H9 (cell line): ENCODE results near the gene CRIP2. TPM values are rescaled to one million over a fixed set of nuclear protein-coding genes. Genes with fewer than 3 reads are reported as not detected.
A peak's percentile ranks its signal among the peaks of the same experiment; 100 is the strongest.

Experiments used
- DNase-seq: peaks from one replicate; pipeline ENCODE4 v3.0.0-alpha.2; 2017
- H2AFZ ChIP-seq: one replicate; pipeline ENCODE4 v1.6.1; 2013; ENCODE audit warnings: mild to moderate bottlenecking, low read length, control low read depth, moderate library complexity
- H2AK5ac ChIP-seq: 2 replicates; pipeline ENCODE4 v1.6.1; 2013; ENCODE audit warnings: low read length, control low read depth, mixed read lengths; ENCODE audit not compliant: insufficient read length
- H2BK120ac ChIP-seq: one replicate; pipeline ENCODE4 v1.6.1; 2013; ENCODE audit warnings: low read depth, mild to moderate bottlenecking, low read length, control low read depth, inconsistent platforms; ENCODE audit not compliant: poor library complexity, severe bottlenecking
- H2BK12ac ChIP-seq: 2 replicates; pipeline ENCODE4 v1.6.1; 2013; ENCODE audit warnings: low read length, control low read depth, mixed read lengths, low read depth; ENCODE audit not compliant: insufficient read length
- H2BK15ac ChIP-seq: 2 replicates; pipeline ENCODE4 v1.6.1; 2013; ENCODE audit warnings: low read depth, low read length, control low read depth
- H2BK20ac ChIP-seq: one replicate; pipeline ENCODE4 v1.6.1; 2013; ENCODE audit warnings: low read depth, mild to moderate bottlenecking, low read length, control low read depth, inconsistent platforms; ENCODE audit not compliant: poor library complexity, severe bottlenecking
- H2BK5ac ChIP-seq: 2 replicates; pipeline ENCODE4 v1.6.1; 2013; ENCODE audit warnings: low read length, control low read depth, mixed read lengths; ENCODE audit not compliant: insufficient read length
- H3K14ac ChIP-seq: 2 replicates; pipeline ENCODE4 v1.6.1; 2013; ENCODE audit warnings: low read length, control low read depth; ENCODE audit not compliant: insufficient read depth
- H3K18ac ChIP-seq: 2 replicates; pipeline ENCODE4 v1.6.1; 2013; ENCODE audit warnings: low read depth, mild to moderate bottlenecking, mixed read lengths, low read length, control low read depth; ENCODE audit not compliant: insufficient read length
- H3K23ac ChIP-seq: 2 replicates; pipeline ENCODE4 v1.6.1; 2013; ENCODE audit warnings: low read length, control low read depth, mixed read lengths, low read depth; ENCODE audit not compliant: insufficient read length
- H3K23me2 ChIP-seq: 2 replicates; pipeline ENCODE4 v1.6.1; 2013; ENCODE audit warnings: low read depth, mild to moderate bottlenecking, mixed read lengths, low read length, control low read depth; ENCODE audit not compliant: insufficient read length, poor library complexity, severe bottlenecking
- H3K27ac ChIP-seq: 2 replicates; pipeline ENCODE4 v1.5.1; 2013; ENCODE audit warnings: low read length, control low read depth, mixed read lengths, low read depth; ENCODE audit not compliant: insufficient read length
- H3K27me3 ChIP-seq: 2 replicates; pipeline ENCODE4 v1.6.1; 2013; ENCODE audit warnings: low read length, control low read depth, inconsistent platforms; ENCODE audit not compliant: insufficient read depth
- H3K4ac ChIP-seq: 2 replicates; pipeline ENCODE4 v1.6.1; 2013; ENCODE audit warnings: low read depth, mild to moderate bottlenecking, control low read depth, inconsistent platforms, low read length, moderate library complexity
- H3K4me1 ChIP-seq: 2 replicates; pipeline ENCODE4 v1.6.1; 2013; ENCODE audit warnings: low read length, control low read depth, inconsistent platforms; ENCODE audit not compliant: insufficient read depth
- H3K4me2 ChIP-seq: 2 replicates; pipeline ENCODE4 v1.6.1; 2013; ENCODE audit warnings: low read length, control low read depth, mixed read lengths; ENCODE audit not compliant: insufficient read length, insufficient read depth
- H3K56ac ChIP-seq: 2 replicates; pipeline ENCODE4 v1.6.1; 2013; ENCODE audit warnings: low read depth, mild to moderate bottlenecking, mixed read lengths, low read length, control low read depth; ENCODE audit not compliant: insufficient read length
- H3K79me1 ChIP-seq: 2 replicates; pipeline ENCODE4 v1.6.1; 2013; ENCODE audit warnings: low read depth, mild to moderate bottlenecking, moderate library complexity, low read length, control low read depth, inconsistent platforms; ENCODE audit not compliant: insufficient read depth, poor library complexity, severe bottlenecking
- H3K79me2 ChIP-seq: 2 replicates; pipeline ENCODE4 v1.6.1; 2013; ENCODE audit warnings: low read length, control low read depth, inconsistent platforms; ENCODE audit not compliant: insufficient read depth
- H3K9ac ChIP-seq: 2 replicates; pipeline ENCODE4 v1.6.1; 2013; ENCODE audit warnings: low read length, control low read depth, mixed read lengths; ENCODE audit not compliant: insufficient read length; ENCODE audit errors: extremely low read depth
- H3K9me3 ChIP-seq: one replicate; pipeline ENCODE4 v1.6.1; 2013; ENCODE audit warnings: low read depth, low read length, inconsistent platforms; ENCODE audit not compliant: control insufficient read depth
- H3T11ph ChIP-seq: one replicate; pipeline ENCODE4 v1.6.1; 2013; ENCODE audit warnings: mild to moderate bottlenecking, low read length, control low read depth, inconsistent platforms
- H4K20me1 ChIP-seq: one replicate; pipeline ENCODE4 v1.6.1; 2013; ENCODE audit not compliant: control insufficient read depth, insufficient read length, insufficient read depth
- H4K5ac ChIP-seq: 2 replicates; pipeline ENCODE4 v1.6.1; 2013; ENCODE audit warnings: low read depth, mild to moderate bottlenecking, mixed read lengths, low read length, control low read depth; ENCODE audit not compliant: insufficient read length
- H4K8ac ChIP-seq: replicated peaks from 2 replicates; pipeline ENCODE4 v1.6.1; 2013; ENCODE audit warnings: low read length, control low read depth, mixed read lengths, low read depth; ENCODE audit not compliant: insufficient read length
- H4K91ac ChIP-seq: 2 replicates; pipeline ENCODE4 v1.6.1; 2013; ENCODE audit warnings: low read depth, mild to moderate bottlenecking, moderate library complexity, mixed read lengths, low read length, control low read depth; ENCODE audit not compliant: insufficient read length
- H3K27ac Mint-ChIP-seq, 3 experiments: 2 replicates in 2 of 3; 3 replicates in 1 of 3; pipeline ENCODE4 v1.8.0; 2020 to 2021; ENCODE audit warnings: mixed read lengths in 3 of 3, mild to moderate bottlenecking in 1 of 3, moderate library complexity in 1 of 3
- H3K27me3 Mint-ChIP-seq: 2 replicates; pipeline ENCODE4 v1.8.0; 2021; ENCODE audit warnings: low read depth, mild to moderate bottlenecking, moderate library complexity, mixed read lengths
- H3K36me3 Mint-ChIP-seq, 3 experiments: 2 replicates in 2 of 3; 3 replicates in 1 of 3; pipeline ENCODE4 v1.8.0; 2020 to 2021; ENCODE audit warnings: low read depth in 3 of 3, mixed read lengths in 3 of 3; ENCODE audit not compliant: insufficient read depth in 1 of 3
- H3K4me1 Mint-ChIP-seq, 2 experiments: 2 replicates each; pipeline ENCODE4 v1.8.0; 2020; ENCODE audit warnings: mixed read lengths in 2 of 2
- H3K4me3 Mint-ChIP-seq, 2 experiments: 2 replicates in 1 of 2; 3 replicates in 1 of 2; pipeline ENCODE4 v1.8.0; 2020 to 2021; ENCODE audit warnings: mild to moderate bottlenecking in 2 of 2, mixed read lengths in 2 of 2, moderate library complexity in 1 of 2
- H3K9me3 Mint-ChIP-seq, 2 experiments: 2 replicates in 1 of 2; 3 replicates in 1 of 2; pipeline ENCODE4 v1.8.0; 2020; ENCODE audit warnings: mild to moderate bottlenecking in 2 of 2, mixed read lengths in 2 of 2, moderate library complexity in 1 of 2
- CTCF ChIP-seq: fragments of 200-600 bp; sonication (generic); conservative IDR thresholded peaks from 3 replicates; pipeline ENCODE4 v1.8.0; 2021; ENCODE audit warnings: antibody characterized with exemption, mild to moderate bottlenecking
- WGBS: extraction: QIAGEN DNeasy Blood & Tissue Kit; methylation state at CpG from one replicate; pipeline ENCODE4 v1.1.7; 2013; ENCODE audit warnings: missing lambda C conversion rate, low lambda C conversion rate, mixed read lengths; ENCODE audit not compliant: insufficient read length; ENCODE audit errors: extremely low coverage; 5-methylcytosine and 5-hydroxymethylcytosine counted together
- total RNA-seq: library from RNA; stranded (reverse); gene quantifications from 2 replicates; pipeline ENCODE4 v1.2.1, GENCODE V29; 2021

CRIP2 gene
- total RNA-seq, 1 experiment from 2014 or later: 5.7 TPM

GRCh38 chr14:105437723-105438500 is 36.7 kb upstream of the CRIP2 start:
- Histone ChIP-seq H4K91ac (no peak overlapping the region), H3K9me3 (no peaks in the 10 kb centered on the region), H3K23me2 (no peaks in the 10 kb centered on the region), H3K79me1 (peaks cover 2% of the 10 kb centered on the region), H2BK120ac (no peak overlapping the region), H2AFZ (no peak overlapping the region), H3K4ac (no peak overlapping the region), H2BK20ac (no peak overlapping the region), H3K27ac (no peak overlapping the region), H3T11ph (no peak overlapping the region), H2BK15ac (no peak overlapping the region), H3K56ac (no peak overlapping the region), H2BK5ac (no peak overlapping the region), H4K8ac (no peak overlapping the region), H3K27me3 (no peaks in the 10 kb centered on the region), H3K23ac (no peak overlapping the region), H3K4me1 (no peaks in the 10 kb centered on the region), H3K9ac (no peak overlapping the region), H3K18ac (no peak overlapping the region), H3K4me2 (no peak overlapping the region), H4K20me1 (no peaks in the 10 kb centered on the region), H3K14ac (no peak overlapping the region; the same call in 1 of the 2 replicates), H2BK12ac (no peak overlapping the region), H4K5ac (no peak overlapping the region), H3K79me2 (peaks cover 21% of the 10 kb centered on the region; the same call in 1 of the 2 replicates), H2AK5ac (no peak overlapping the region)
- H3K4me3 Mint-ChIP-seq: no peak overlapping the region
- no peaks in the 10 kb centered on the region; the same call in 1 of the 2 replicates for H3K27me3 Mint-ChIP-seq
- H3K27ac Mint-ChIP-seq: peak overlapping the region in 2 of 3 experiments; percentile 34 to 48; a peak in 1 of 7 replicates
- H3K4me1 Mint-ChIP-seq: peaks cover 8 to 12% of the 10 kb centered on the region in 2 experiments
- DNase-seq: no peak
- WGBS: no CpG with 5 or more reads among the region's 18 CpGs
- no peaks in the 10 kb centered on the region for H3K9me3 Mint-ChIP-seq
- no peak for TF ChIP-seq CTCF
- H3K36me3 Mint-ChIP-seq: peaks cover 9 to 31% (median 25%) of the 10 kb centered on the region in 3 experiments; a peak in 6 of 7 replicates
